Activated naive CD4-positive, alpha-beta T cell treated with anti-CD3 and anti-CD28 coated beads, Interleukin-2, amount 50 U/mL, for 24 hours (primary cell): ENCODE data around the gene AKR1C2.
"Not testable (repeated sequence)": the region's sequence is repeated elsewhere in the genome, so short reads cannot be mapped to it uniquely, and the experiment has no call there.

Source experiments
- H3K27ac Mint-ChIP-seq: one replicate; pipeline ENCODE4 v1.8.0; 2021; ENCODE audit warnings: mild to moderate bottlenecking, mixed read lengths
- H3K27me3 Mint-ChIP-seq: one replicate; pipeline ENCODE4 v1.8.0; 2021; ENCODE audit warnings: mixed read lengths
- H3K36me3 Mint-ChIP-seq: one replicate; pipeline ENCODE4 v1.8.0; 2021; ENCODE audit warnings: mixed read lengths
- H3K4me1 Mint-ChIP-seq: one replicate; pipeline ENCODE4 v1.8.0; 2021; ENCODE audit warnings: mixed read lengths
- H3K4me3 Mint-ChIP-seq: one replicate; pipeline ENCODE4 v1.8.0; 2021; ENCODE audit warnings: mild to moderate bottlenecking, mixed read lengths
- H3K9me3 Mint-ChIP-seq: one replicate; pipeline ENCODE4 v1.8.0; 2021; ENCODE audit warnings: mixed read lengths

AKR1C2 gene

DNA sequence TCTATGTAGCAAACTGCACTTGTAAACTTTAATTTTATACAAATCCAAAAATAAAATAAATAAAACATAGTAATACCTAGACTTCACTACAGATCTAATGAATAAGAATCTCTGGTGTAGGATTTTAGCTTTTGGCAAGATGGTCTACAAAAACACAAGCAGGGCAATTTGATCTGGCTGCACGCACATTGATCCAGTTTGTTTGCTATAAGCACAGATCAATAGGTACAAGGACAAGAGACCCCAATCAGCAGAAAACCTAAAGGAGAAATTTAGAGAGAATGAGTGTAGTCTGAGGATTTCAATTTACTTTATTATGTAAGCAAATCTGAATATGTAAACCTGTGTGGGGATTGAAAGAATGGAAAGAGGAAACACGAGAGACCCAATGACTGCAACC lies 7.7 kb upstream of the AKR1C2 start:
- H3K27ac Mint-ChIP-seq, H3K27me3 Mint-ChIP-seq, H3K4me3 Mint-ChIP-seq, H3K9me3 Mint-ChIP-seq, H3K4me1 Mint-ChIP-seq, H3K36me3 Mint-ChIP-seq: not testable (repeated sequence)

DNA sequence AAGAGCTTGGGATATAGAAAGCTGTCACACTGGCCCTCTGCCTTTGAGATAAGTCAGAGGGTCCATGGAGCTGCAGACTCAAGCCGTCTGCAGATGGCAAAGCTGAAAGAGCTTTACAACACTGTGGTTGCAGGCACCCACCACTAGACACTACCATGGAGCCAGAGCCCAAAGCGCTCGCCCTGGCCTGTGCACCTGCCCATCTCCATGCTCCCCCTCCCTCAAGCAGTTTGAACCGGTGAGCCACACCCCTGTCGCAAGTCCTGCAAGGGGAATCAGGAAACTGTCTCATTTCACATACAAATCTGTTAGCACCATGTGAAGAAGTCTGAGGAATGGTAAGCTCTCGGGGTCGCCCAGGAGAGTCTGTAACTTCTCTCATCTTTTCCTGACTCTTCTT lies 6.4 kb upstream of the AKR1C2 start:
- not testable (repeated sequence) for H3K36me3 Mint-ChIP-seq, H3K9me3 Mint-ChIP-seq, H3K27ac Mint-ChIP-seq, H3K4me3 Mint-ChIP-seq, H3K4me1 Mint-ChIP-seq, H3K27me3 Mint-ChIP-seq

DNA sequence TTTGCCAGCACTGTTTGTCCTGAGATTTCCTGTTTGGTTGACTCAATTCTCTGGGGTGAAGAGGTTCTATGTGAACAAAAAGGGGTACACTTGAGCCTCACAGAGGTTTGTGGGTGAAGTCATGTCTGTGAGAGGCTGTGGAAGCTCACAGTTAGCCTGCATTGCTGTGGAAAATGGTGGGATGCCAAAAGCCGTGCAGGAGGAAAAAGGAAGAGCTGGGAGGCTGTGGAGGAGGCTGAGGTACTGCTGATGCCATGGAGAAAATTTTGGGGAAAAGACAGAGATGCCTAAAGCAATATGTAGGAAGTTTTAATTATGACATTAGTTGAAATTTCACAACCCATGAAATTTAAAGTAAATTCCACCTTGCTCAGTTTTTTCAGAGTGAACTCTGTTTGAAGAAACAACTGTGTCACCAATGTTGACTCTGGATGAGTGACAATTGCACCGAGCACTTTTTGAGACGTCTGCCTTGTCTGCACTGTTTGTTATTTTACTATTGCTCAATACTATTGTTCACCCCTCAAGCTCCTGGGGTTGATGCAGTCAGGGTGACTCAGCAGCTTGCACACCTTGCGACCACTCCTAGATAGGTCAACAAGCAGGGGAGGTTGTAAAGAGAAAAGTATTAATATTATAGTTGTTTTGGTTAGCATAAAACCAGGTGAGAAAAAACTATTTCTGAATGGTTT lies 5.3 kb upstream of the AKR1C2 start:
- not testable (repeated sequence) for H3K27me3 Mint-ChIP-seq, H3K4me1 Mint-ChIP-seq, H3K36me3 Mint-ChIP-seq, H3K27ac Mint-ChIP-seq, H3K9me3 Mint-ChIP-seq, H3K4me3 Mint-ChIP-seq

DNA sequence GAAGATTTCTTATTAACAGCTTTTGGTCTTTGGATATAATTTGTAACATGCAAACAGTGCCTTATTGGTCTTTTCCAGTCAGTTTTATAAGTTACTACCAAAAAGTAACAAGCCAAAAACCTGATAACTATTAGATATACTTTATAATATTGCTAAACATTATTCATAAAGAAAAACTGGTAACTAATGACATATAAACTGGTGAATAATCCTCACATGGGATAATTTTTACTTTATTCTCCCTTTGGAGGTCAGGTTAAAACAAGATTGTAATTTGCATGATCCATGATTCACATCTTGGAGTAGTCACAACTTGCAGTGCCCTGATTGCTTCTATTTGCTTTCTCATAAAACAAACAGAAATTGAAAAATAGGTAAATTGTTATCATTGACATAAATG lies 844 bp upstream of the AKR1C2 start:
- not testable (repeated sequence) for H3K4me3 Mint-ChIP-seq, H3K9me3 Mint-ChIP-seq, H3K36me3 Mint-ChIP-seq, H3K27me3 Mint-ChIP-seq, H3K27ac Mint-ChIP-seq, H3K4me1 Mint-ChIP-seq

DNA sequence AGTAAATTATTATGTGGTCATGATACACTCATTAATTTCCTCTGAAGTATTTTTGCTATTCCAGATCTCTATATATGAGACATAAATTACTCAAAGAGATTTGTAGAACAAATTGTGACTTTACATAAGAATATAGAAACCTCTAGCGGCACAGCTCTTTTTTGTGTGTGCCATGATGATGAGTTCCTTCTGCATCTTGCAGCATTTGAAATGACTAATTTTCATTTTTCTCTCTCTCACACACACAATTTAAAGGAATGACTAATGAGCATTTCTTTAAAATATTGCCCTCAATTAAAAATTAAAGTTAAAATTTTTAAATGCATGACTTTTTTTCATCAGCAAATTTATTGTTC lies 351 bp upstream of the AKR1C2 start:
- not testable (repeated sequence) for H3K27me3 Mint-ChIP-seq, H3K36me3 Mint-ChIP-seq, H3K9me3 Mint-ChIP-seq, H3K27ac Mint-ChIP-seq, H3K4me3 Mint-ChIP-seq, H3K4me1 Mint-ChIP-seq

DNA sequence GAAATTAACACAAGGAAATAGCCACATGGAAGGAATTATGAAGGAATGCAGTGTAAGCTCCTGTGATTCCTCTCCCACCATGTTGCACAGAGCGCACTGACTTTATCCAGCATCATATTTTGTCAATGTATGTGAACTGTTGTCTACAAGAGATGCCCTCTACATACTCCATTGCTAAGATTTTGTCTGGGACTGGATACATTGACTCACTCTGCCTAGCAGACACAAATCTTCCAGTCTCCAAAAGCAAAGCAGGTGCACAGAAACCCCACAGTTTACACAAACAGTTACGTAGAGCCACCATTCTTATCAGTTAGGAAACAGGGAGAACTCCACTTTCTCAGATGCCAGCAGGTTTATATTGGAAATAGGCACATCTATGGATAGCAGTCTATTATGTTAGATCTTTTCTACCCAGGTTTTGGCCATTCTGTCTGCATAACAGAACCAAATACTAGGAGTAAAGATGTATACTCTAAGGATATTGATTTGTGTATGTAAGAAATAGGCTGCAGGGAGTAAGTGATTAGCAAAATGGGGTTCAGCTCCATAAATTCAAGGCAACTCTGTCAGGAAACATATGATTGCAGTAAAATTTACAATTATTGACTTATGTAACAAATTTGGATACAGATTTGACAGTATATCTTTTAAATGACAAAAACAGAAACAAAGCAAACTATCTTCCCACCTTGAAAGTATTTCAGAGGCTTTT lies 1.5 kb downstream of the AKR1C2 start:
- no peak overlapping the region for H3K27ac Mint-ChIP-seq
- H3K4me3 Mint-ChIP-seq = no peak overlapping the region
- no peaks in the 10 kb centered on the region for H3K9me3 Mint-ChIP-seq
- H3K36me3 Mint-ChIP-seq = no peaks in the 10 kb centered on the region
- peaks cover 2% of the 10 kb centered on the region for H3K27me3 Mint-ChIP-seq
- H3K4me1 Mint-ChIP-seq = no peaks in the 10 kb centered on the region

DNA sequence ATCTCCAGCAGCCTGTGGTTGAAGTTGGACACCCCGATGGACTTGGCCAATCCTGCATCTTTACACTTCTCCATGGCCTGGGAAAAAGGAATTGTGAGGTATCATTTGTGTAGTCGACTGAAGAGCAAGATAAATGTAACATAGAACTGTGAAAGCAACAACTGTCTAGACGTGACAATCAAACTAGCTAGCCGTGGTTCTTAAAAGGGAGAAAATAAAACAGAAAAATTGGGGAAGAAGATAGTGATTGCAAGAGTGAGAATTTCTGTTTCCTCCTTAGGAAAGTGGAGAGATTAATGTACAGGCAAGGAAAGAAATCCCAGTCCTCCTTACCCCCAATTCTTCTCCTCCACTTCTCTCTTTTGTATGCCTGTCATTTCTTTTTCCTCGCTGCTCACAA lies 5.0 kb downstream of the AKR1C2 start:
- Mint-ChIP-seq H3K4me1 (no peaks in the 10 kb centered on the region), H3K9me3 (no peaks in the 10 kb centered on the region), H3K27me3 (peaks cover 2% of the 10 kb centered on the region)

DNA sequence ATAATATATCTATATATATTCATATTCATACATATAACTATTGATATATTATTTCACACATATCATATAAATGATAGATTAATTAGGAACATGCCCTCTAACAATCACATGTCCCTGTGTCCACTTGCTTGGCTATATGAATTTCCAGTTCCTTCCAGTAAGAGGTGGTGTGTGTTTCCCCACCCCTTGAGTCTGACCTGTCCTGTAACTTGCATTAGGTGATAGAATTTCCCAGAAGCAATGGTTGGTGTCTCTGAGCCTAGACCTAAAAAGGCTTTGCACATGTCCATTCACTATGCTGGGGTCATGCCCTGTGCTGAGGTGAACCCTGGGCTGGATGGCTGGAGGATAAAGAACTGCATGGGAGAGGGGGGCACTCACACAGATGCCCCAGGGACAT lies 9.4 kb downstream of the AKR1C2 start:
- not testable (repeated sequence) for H3K4me1 Mint-ChIP-seq, H3K27me3 Mint-ChIP-seq, H3K27ac Mint-ChIP-seq, H3K9me3 Mint-ChIP-seq, H3K36me3 Mint-ChIP-seq, H3K4me3 Mint-ChIP-seq

More for the DNA sequence above, 5.0 kb downstream of the AKR1C2 start:
- no peaks in the 10 kb centered on the region for H3K36me3 Mint-ChIP-seq
- no peak overlapping the region for H3K4me3 Mint-ChIP-seq
- no peak overlapping the region for H3K27ac Mint-ChIP-seq

DNA sequence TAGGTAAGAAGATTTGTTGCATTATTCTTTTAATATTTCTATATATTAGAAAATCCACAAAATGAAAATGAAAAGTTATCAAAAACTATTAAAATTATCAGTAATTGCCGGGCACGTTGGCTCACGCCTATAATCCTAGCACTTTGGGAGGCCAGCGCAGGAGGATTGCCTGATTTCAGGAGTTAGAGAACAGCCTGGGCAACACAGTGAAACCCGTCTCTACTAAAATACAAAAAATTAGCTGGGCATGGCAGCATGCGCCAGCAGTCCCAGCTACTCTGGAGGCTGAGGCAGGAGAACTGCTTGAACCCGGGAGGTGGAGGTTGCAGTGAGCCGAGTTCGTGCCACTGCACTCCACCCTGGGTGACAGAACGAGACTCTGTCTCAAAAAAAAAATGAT lies 11.1 kb downstream of the AKR1C2 start:
- not testable (repeated sequence) for H3K4me1 Mint-ChIP-seq, H3K27ac Mint-ChIP-seq, H3K9me3 Mint-ChIP-seq, H3K36me3 Mint-ChIP-seq, H3K27me3 Mint-ChIP-seq, H3K4me3 Mint-ChIP-seq

DNA sequence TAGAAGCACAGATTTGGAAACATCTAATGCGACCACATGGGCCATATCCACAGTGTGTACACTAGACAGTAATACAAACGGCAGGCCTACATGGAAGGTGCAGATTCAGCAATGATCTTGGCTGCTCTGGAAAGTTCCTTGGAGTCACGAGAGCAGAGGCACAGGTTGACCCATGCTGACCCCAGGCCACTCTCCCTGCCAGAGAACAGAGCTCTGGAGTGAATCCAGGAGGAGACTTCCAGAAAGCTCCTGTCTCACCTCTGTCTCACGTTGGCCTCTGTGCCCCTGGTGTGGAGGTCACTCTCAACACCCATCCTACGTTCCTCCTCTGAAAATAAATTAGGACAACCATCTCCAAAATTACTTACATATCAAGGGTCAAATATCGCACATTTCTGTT lies 12.2 kb downstream of the AKR1C2 start:
- not testable (repeated sequence) for H3K4me1 Mint-ChIP-seq, H3K9me3 Mint-ChIP-seq, H3K27me3 Mint-ChIP-seq, H3K36me3 Mint-ChIP-seq, H3K27ac Mint-ChIP-seq, H3K4me3 Mint-ChIP-seq

DNA sequence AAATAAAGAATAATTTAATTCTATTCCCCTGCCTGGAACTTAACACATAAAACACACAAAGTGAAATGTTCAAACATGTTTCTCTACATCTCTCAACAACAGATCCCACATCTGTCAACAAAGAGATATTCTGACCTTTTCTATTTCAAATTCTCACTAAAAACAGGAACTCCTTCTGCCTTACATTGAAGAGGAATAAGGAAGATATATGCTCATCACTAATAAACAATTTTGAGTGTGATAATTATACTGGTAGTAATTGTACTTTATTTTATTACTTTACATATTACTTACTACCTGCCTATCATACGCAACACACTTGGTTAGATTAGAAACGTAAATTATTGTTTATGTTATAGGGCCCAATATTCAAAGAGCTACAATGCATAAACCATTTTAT lies 13.4 kb downstream of the AKR1C2 start:
- H3K36me3 Mint-ChIP-seq = no peaks in the 10 kb centered on the region
- no peak overlapping the region for H3K4me3 Mint-ChIP-seq
- H3K27me3 Mint-ChIP-seq = no peaks in the 10 kb centered on the region
- no peaks in the 10 kb centered on the region for H3K4me1 Mint-ChIP-seq
- no peak overlapping the region for H3K27ac Mint-ChIP-seq
- H3K9me3 Mint-ChIP-seq = no peaks in the 10 kb centered on the region

DNA sequence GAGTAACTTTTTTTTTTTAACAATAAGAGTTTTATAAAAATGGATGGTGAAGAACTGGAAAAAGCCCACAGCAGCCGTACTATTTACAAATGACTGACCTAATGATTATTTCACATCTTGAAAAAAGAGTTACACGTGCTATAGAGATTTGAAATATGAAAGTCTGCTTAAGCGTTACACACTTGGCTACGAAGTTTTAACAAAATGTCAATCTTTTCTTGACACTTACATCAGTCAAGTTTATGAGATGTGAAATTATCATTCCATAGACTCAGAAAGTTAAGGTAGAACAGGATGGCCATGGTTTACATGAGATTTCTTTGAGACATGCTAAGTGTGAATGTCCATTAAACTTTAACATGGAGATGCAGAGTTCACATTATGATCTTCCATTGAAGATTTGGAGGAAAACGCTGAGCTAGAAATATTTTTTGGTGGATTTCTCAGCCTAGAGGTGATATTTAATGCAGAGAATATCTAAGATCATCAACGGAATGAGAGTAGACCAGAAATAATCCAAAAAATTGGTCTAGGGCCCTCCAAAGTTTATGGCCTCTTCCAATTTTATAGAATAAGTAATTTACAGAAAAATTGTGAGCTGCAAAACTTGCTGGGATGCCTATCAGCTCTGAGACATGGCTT lies 15.5 kb downstream of the AKR1C2 start:
- H3K27ac Mint-ChIP-seq, H3K4me3 Mint-ChIP-seq, H3K4me1 Mint-ChIP-seq, H3K9me3 Mint-ChIP-seq, H3K36me3 Mint-ChIP-seq, H3K27me3 Mint-ChIP-seq: not testable (repeated sequence)

DNA sequence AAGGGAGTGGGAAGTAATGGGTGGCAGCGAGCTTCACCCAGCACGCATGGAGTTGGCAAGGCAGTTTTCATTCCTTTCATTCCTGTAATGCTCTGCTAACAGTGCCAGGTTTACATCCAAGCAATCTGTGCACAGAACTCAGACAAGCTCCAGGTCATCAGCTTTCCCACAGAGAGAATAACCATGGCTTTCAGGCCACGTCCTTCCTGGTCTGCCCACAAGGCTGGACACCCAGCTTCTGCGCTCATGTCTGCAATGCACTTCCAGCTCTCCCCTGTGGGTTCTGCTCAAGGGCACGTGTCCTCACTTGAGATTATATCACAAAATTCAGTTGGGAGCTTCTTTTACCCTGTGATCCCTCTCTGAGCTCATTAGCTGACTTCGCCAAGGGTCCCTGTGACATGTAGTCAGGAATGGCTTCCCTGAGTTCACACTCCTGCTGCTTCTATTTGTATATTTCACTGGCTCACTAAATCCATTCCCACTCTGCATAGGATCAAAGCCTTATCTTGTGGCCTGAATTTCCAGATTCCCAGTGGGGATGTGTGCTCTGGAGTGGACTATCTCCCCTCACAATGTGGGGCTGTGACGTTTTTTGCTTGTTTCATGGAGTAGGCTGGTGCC lies 18.6 kb downstream of the AKR1C2 start:
- no peaks in the 10 kb centered on the region for H3K36me3 Mint-ChIP-seq
- no peaks in the 10 kb centered on the region for H3K9me3 Mint-ChIP-seq
- peaks cover 2% of the 10 kb centered on the region for H3K27me3 Mint-ChIP-seq
- no peaks in the 10 kb centered on the region for H3K4me1 Mint-ChIP-seq
- no peak overlapping the region for H3K4me3 Mint-ChIP-seq
- no peak overlapping the region for H3K27ac Mint-ChIP-seq

DNA sequence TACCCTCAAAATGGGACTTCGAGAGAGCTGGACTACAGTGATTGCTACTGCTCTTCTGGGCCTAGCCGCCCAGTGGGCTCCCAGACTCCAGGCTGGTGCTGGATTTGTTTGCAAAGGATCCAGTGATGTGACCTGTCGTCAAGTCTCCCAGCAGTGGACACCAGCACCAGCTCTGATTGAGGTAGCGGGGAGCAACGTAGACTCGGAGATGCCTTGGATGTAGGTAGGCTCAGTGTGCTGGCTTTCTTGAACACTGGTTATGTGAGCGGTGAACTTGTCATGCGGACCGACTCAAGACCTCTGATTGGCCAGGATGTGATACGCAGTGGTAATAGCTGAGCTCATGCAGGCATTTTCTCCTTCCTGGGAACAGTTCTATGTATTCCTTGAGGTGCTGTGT lies 19.4 kb downstream of the AKR1C2 start:
- Mint-ChIP-seq H3K4me1 (no peaks in the 10 kb centered on the region), H3K4me3 (no peak overlapping the region), H3K27me3 (peaks cover 2% of the 10 kb centered on the region)

DNA sequence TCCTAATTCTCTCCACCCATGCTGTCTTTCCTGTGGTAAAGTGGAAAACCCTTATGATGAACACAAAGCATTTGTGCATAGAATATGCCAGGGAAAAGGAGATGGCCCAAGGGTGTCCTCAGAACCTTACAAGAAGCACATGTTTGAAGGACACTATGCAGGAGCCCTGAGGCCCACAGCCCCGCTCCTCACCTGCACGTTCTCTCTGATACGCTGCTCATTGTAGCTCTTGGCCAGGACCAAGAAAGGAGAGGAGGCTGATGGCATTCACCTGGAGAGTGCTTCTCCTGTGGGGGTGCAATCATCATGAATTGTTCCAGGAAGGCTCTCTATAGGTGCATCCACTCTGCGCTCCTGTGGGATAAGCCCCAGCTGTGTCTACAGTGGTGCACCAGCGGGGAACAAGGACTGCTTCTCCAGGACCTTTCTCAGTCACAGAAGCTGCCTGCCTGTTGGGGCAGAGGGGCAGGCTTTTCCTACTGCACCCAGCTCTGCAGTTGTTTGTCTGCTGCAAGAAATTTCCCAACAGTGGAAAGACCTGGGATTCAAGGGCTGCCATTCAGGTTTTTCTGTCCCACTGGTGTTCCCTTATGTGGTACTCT lies 19.9 kb downstream of the AKR1C2 start:
- H3K4me1 Mint-ChIP-seq = no peaks in the 10 kb centered on the region

More for the DNA sequence above, 19.4 kb downstream of the AKR1C2 start:
- H3K9me3 Mint-ChIP-seq = no peaks in the 10 kb centered on the region
- H3K36me3 Mint-ChIP-seq = no peaks in the 10 kb centered on the region
- H3K27ac Mint-ChIP-seq = no peak overlapping the region

DNA sequence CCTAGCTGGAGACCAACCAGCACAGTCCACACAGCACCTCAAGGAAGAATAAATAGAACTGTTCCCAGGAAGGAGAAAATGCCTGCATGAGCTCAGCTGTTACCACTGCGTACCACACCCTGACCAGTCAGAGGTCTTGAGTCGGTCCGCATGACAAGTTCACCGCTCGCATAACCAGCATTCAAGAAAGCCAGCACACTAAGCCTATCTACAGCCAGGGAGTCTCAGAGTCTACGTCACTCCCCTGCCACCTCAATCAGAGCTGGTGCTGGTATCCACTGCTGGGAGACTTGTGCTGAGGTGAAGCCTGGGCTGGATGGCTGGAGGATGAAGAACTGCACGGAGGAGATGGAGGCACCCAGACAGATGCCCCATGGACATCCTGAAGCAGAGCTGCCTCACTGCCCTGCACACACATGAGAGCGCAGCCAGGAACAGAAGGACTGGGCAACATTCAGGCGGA lies 20.9 kb downstream of the AKR1C2 start:
- Mint-ChIP-seq H3K9me3 (no peaks in the 10 kb centered on the region), H3K27me3 (peaks cover 2% of the 10 kb centered on the region), H3K4me3 (no peak overlapping the region), H3K36me3 (no peaks in the 10 kb centered on the region), H3K27ac (no peak overlapping the region), H3K4me1 (no peaks in the 10 kb centered on the region)

More for the DNA sequence above, 19.9 kb downstream of the AKR1C2 start:
- Mint-ChIP-seq H3K4me3 (no peak overlapping the region), H3K27ac (no peak overlapping the region), H3K9me3 (no peaks in the 10 kb centered on the region), H3K27me3 (peaks cover 2% of the 10 kb centered on the region), H3K36me3 (no peaks in the 10 kb centered on the region)
